Trophoblast cell (in vitro differentiated cells and primary cell): ENCODE results near the gene KL. TPM values are rescaled to one million over a fixed set of nuclear protein-coding genes. Genes with fewer than 3 reads are reported as not detected.
A peak's percentile ranks its signal among the peaks of the same experiment; 100 is the strongest.

Experiments used
- DNase-seq, 2 donors: peaks; one replicate each; pipeline ENCODE4 v3.0.0-alpha.2; 2016
- H2AFZ ChIP-seq: 2 replicates; pipeline ENCODE4 v1.6.1; 2013; ENCODE audit warnings: low read length, moderate library complexity, mild to moderate bottlenecking; ENCODE audit not compliant: insufficient read depth, poor library complexity
- H2AK5ac ChIP-seq: 2 replicates; pipeline ENCODE4 v1.6.1; 2013; ENCODE audit warnings: mild to moderate bottlenecking, low read length
- H2BK120ac ChIP-seq: 2 replicates; pipeline ENCODE4 v1.6.1; 2013; ENCODE audit warnings: low read length, mild to moderate bottlenecking, moderate library complexity; ENCODE audit not compliant: insufficient read depth, poor library complexity
- H2BK12ac ChIP-seq: 2 replicates; pipeline ENCODE4 v1.6.1; 2013; ENCODE audit warnings: mild to moderate bottlenecking, low read length, moderate library complexity
- H2BK5ac ChIP-seq: 2 replicates; pipeline ENCODE4 v1.6.1; 2013; ENCODE audit warnings: low read length, low read depth, moderate library complexity, mild to moderate bottlenecking; ENCODE audit not compliant: poor library complexity
- H3K14ac ChIP-seq: 2 replicates; pipeline ENCODE4 v1.6.1; 2013; ENCODE audit warnings: mild to moderate bottlenecking, low read length
- H3K18ac ChIP-seq: 2 replicates; pipeline ENCODE4 v1.6.1; 2013; ENCODE audit warnings: mild to moderate bottlenecking, low read length
- H3K23ac ChIP-seq: 2 replicates; pipeline ENCODE4 v1.6.1; 2013; ENCODE audit warnings: low read length
- H3K27ac ChIP-seq: 2 replicates; pipeline ENCODE4 v1.5.1; 2013; ENCODE audit warnings: low read depth, mild to moderate bottlenecking, inconsistent platforms, low read length, moderate library complexity
- H3K27me3 ChIP-seq: 2 replicates; pipeline ENCODE4 v1.6.1; 2013; ENCODE audit warnings: inconsistent platforms, mild to moderate bottlenecking, low read length, moderate library complexity; ENCODE audit not compliant: insufficient read depth
- H3K36me3 ChIP-seq, 2 experiments: 1 replicate in 1 of 2; 2 replicates in 1 of 2; pipeline ENCODE4 v1.6.1; 2013; ENCODE audit warnings: low read length in 2 of 2, mild to moderate bottlenecking in 2 of 2, moderate library complexity in 1 of 2; ENCODE audit not compliant: insufficient read depth in 2 of 2, control insufficient read depth in 1 of 2
- H3K4ac ChIP-seq: 2 replicates; pipeline ENCODE4 v1.6.1; 2013; ENCODE audit warnings: low read depth, mild to moderate bottlenecking, low read length, moderate library complexity
- H3K4me1 ChIP-seq, 2 experiments: 1 replicate in 1 of 2; 2 replicates in 1 of 2; pipeline ENCODE4 v1.6.1; 2013; ENCODE audit warnings: low read length in 2 of 2, mild to moderate bottlenecking in 2 of 2, moderate library complexity in 1 of 2; ENCODE audit not compliant: insufficient read depth in 2 of 2, control insufficient read depth in 1 of 2
- H3K4me2 ChIP-seq: 2 replicates; pipeline ENCODE4 v1.6.1; 2013; ENCODE audit warnings: inconsistent platforms, mild to moderate bottlenecking, low read length, moderate library complexity
- H3K4me3 ChIP-seq: 2 replicates; pipeline ENCODE4 v1.5.1; 2013; ENCODE audit warnings: mild to moderate bottlenecking, low read depth, low read length, inconsistent platforms
- H3K79me1 ChIP-seq: one replicate; pipeline ENCODE4 v1.6.1; 2013; ENCODE audit warnings: low read length
- H3K79me2 ChIP-seq: 2 replicates; pipeline ENCODE4 v1.6.1; 2013; ENCODE audit warnings: low read length, mild to moderate bottlenecking; ENCODE audit not compliant: control insufficient read depth, insufficient read depth, poor library complexity
- H3K9ac ChIP-seq: 2 replicates; pipeline ENCODE4 v1.6.1; 2013; ENCODE audit warnings: mild to moderate bottlenecking, low read length
- H3K9me3 ChIP-seq: 2 replicates; pipeline ENCODE4 v1.6.1; 2013; ENCODE audit warnings: low read depth, mild to moderate bottlenecking, control low read depth, inconsistent platforms, low read length; ENCODE audit not compliant: insufficient read depth
- H4K12ac ChIP-seq: 2 replicates; pipeline ENCODE4 v1.6.1; 2013; ENCODE audit warnings: low read depth, mild to moderate bottlenecking, low read length, moderate library complexity
- H4K8ac ChIP-seq: 2 replicates; pipeline ENCODE4 v1.6.1; 2013; ENCODE audit warnings: low read depth, mild to moderate bottlenecking, low read length, moderate library complexity
- H4K91ac ChIP-seq: one replicate; pipeline ENCODE4 v1.6.1; 2013; ENCODE audit warnings: low read depth, mild to moderate bottlenecking, low read length, moderate library complexity
- WGBS: extraction: QIAGEN DNeasy Blood & Tissue Kit; methylation state at CpG from one replicate; pipeline ENCODE4 v1.1.7; 2013; ENCODE audit warnings: missing lambda C conversion rate; ENCODE audit not compliant: insufficient read length, insufficient coverage; ENCODE audit errors: extremely low coverage; 5-methylcytosine and 5-hydroxymethylcytosine counted together
- polyA plus RNA-seq: library from polyadenylated mRNA; stranded (reverse); fragments of 200-250 nt; gene quantifications from 2 replicates; pipeline ENCODE4 v1.2.3, GENCODE V29; 2013

Gene KL
- 0.03 and 0.04 TPM in 2 replicates for polyA plus RNA-seq

GRCh38 chr13:33016414-33017322 is at the start of gene KL:
TSS of gene KL (plus strand) at chr13:33016423. CDS start at chr13:33016441, 18 bp downstream.
- Histone ChIP-seq H3K18ac (no peak within 1 kb of the TSS), H2AFZ (peak within 1 kb of the TSS; percentile 50), H2BK12ac (peak within 1 kb of the TSS; percentile 42), H3K4me1 (peaks cover 13 to 14% of the 10 kb centered on the region in 2 experiments), H3K27me3 (peaks cover 24% of the 10 kb centered on the region), H2BK5ac (no peak within 1 kb of the TSS), H4K8ac (peak within 1 kb of the TSS; percentile 40), H2BK120ac (no peak within 1 kb of the TSS), H3K27ac (no peak within 1 kb of the TSS), H3K79me2 (no peaks in the 10 kb centered on the region), H3K9me3 (peaks cover 7% of the 10 kb centered on the region), H3K36me3 (no peaks in the 10 kb centered on the region), H4K91ac (no peak within 1 kb of the TSS), H3K9ac (no peak within 1 kb of the TSS), H3K4me3 (peak within 1 kb of the TSS; percentile 68), H3K4ac (no peak within 1 kb of the TSS), H2AK5ac (no peak within 1 kb of the TSS), H4K12ac (no peak within 1 kb of the TSS), H3K23ac (peak within 1 kb of the TSS; percentile 33), H3K14ac (peak within 1 kb of the TSS; percentile 22), H3K4me2 (peak within 1 kb of the TSS; percentile 92), H3K79me1 (no peaks in the 10 kb centered on the region)
- DNase-seq, result peak in 1 of 2 donors; percentile 48
- WGBS, result no CpG with 5 or more reads among the region's 106 CpGs

- Histone ChIP-seq H3K27me3 (no peaks in the 10 kb centered on the region), H3K14ac (no peak overlapping the region), H3K27ac (no peak overlapping the region), H2AK5ac (no peak overlapping the region), H3K79me2 (no peaks in the 10 kb centered on the region), H3K4me1 (no peaks in the 10 kb centered on the region), H3K18ac (no peak overlapping the region), H3K9ac (no peak overlapping the region), H4K8ac (no peak overlapping the region), H4K91ac (no peak overlapping the region), H2BK120ac (no peak overlapping the region), H2BK12ac (no peak overlapping the region), H4K12ac (no peak overlapping the region), H3K9me3 (no peaks in the 10 kb centered on the region), H2BK5ac (no peak overlapping the region), H2AFZ (no peak overlapping the region), H3K4me2 (no peak overlapping the region), H3K23ac (no peak overlapping the region), H3K79me1 (no peaks in the 10 kb centered on the region), H3K4ac (no peak overlapping the region), H3K4me3 (no peak overlapping the region), H3K36me3 (no peaks in the 10 kb centered on the region)
- no CpG with 5 or more reads among the region's 5 CpGs for WGBS
- no peak for DNase-seq
Measured at GRCh38 chr13:32967584-32968182, 48.5 kb upstream of the KL start.

GRCh38 chr13:32968316-32968715 is 47.9 kb upstream of the KL start:
- no peaks in the 10 kb centered on the region for H3K4me1 ChIP-seq
- H2AK5ac ChIP-seq, result no peak overlapping the region
- no peak overlapping the region for H4K12ac ChIP-seq
- H3K9me3 ChIP-seq, result no peaks in the 10 kb centered on the region
- H3K79me2 ChIP-seq, result no peaks in the 10 kb centered on the region
- no peak overlapping the region for H3K9ac ChIP-seq
- no peak overlapping the region for H3K18ac ChIP-seq
- no peak overlapping the region for H2BK120ac ChIP-seq
- H3K14ac ChIP-seq, result no peak overlapping the region
- no peak overlapping the region for H3K4ac ChIP-seq
- H3K27me3 ChIP-seq, result no peaks in the 10 kb centered on the region
- no peak overlapping the region for H4K91ac ChIP-seq
- no peak overlapping the region for H3K4me3 ChIP-seq
- WGBS, result no CpG with 5 or more reads among the region's 1 CpG
- H3K4me2 ChIP-seq, result no peak overlapping the region
- H3K27ac ChIP-seq, result no peak overlapping the region
- no peaks in the 10 kb centered on the region for H3K79me1 ChIP-seq
- H2BK12ac ChIP-seq, result no peak overlapping the region
- no peak overlapping the region for H2BK5ac ChIP-seq
- H4K8ac ChIP-seq, result no peak overlapping the region
- no peak overlapping the region for H2AFZ ChIP-seq
- DNase-seq, result no peak
- H3K23ac ChIP-seq, result no peak overlapping the region
- H3K36me3 ChIP-seq, result no peaks in the 10 kb centered on the region

- Histone ChIP-seq H3K9ac (no peak overlapping the region), H3K14ac (no peak overlapping the region), H4K91ac (no peak overlapping the region), H2BK12ac (no peak overlapping the region), H2AFZ (no peak overlapping the region), H4K8ac (no peak overlapping the region), H3K9me3 (no peaks in the 10 kb centered on the region), H3K4ac (no peak overlapping the region), H3K79me2 (no peaks in the 10 kb centered on the region), H3K18ac (no peak overlapping the region), H2BK120ac (no peak overlapping the region), H3K79me1 (no peaks in the 10 kb centered on the region), H3K36me3 (no peaks in the 10 kb centered on the region), H3K4me3 (no peak overlapping the region), H2AK5ac (no peak overlapping the region), H4K12ac (no peak overlapping the region), H3K23ac (no peak overlapping the region), H3K4me1 (no peaks in the 10 kb centered on the region), H3K4me2 (no peak overlapping the region), H3K27ac (no peak overlapping the region), H3K27me3 (no peaks in the 10 kb centered on the region), H2BK5ac (no peak overlapping the region)
- no CpG with 5 or more reads among the region's 3 CpGs for WGBS
- no peak for DNase-seq
Measured at GRCh38 chr13:32968793-32969192, 47.4 kb upstream of the KL start.
